GM18520 (cell line): Measurements from ENCODE around the gene BTBD16.

Source experiments
- ATAC-seq: cut with Tn5 transposase; IDR thresholded peaks from one replicate; pipeline ENCODE4 v1.9.1; 2021; ENCODE audit not compliant: unreplicated experiment

BTBD16 gene

GRCh38 chr10:122292376-122292775 is 21.3 kb downstream of the BTBD16 start:
- no peak for ATAC-seq

- ATAC-seq, result no peak
Observed at GRCh38 chr10:122293156-122293960, 22.3 kb downstream of the BTBD16 start.

GRCh38 chr10:122293961-122294380 is 22.9 kb downstream of the BTBD16 start:
- no peak for ATAC-seq

GRCh38 chr10:122294511-122295450 is 23.7 kb downstream of the BTBD16 start:
- ATAC-seq, result no peak

GRCh38 chr10:122295451-122295809 is 24.3 kb downstream of the BTBD16 start:
- no peak for ATAC-seq

GRCh38 chr10:122296363-122297120 is 25.4 kb downstream of the BTBD16 start:
- ATAC-seq, result no peak

- ATAC-seq, result no peak
Observed at GRCh38 chr10:122297583-122297982, 26.5 kb downstream of the BTBD16 start.

- ATAC-seq, result no peak
Observed at GRCh38 chr10:122298206-122298597, 27.1 kb downstream of the BTBD16 start.

GRCh38 chr10:122298598-122299301 is 27.7 kb downstream of the BTBD16 start:
- no peak for ATAC-seq

- ATAC-seq, result no peak
Observed at GRCh38 chr10:122299423-122300075, 28.5 kb downstream of the BTBD16 start.

- no peak for ATAC-seq
Observed at GRCh38 chr10:122301055-122301810, 30.1 kb downstream of the BTBD16 start.

- no peak for ATAC-seq
Observed at GRCh38 chr10:122301811-122302115, 30.7 kb downstream of the BTBD16 start.

GRCh38 chr10:122302315-122302714 is 31.2 kb downstream of the BTBD16 start:
- no peak for ATAC-seq

- ATAC-seq, result no peak
Observed at GRCh38 chr10:122303271-122304053, 32.4 kb downstream of the BTBD16 start.

- ATAC-seq, result no peak
Observed at GRCh38 chr10:122304054-122304579, 33.0 kb downstream of the BTBD16 start.

- no peak for ATAC-seq
Observed at GRCh38 chr10:122306282-122306681, 35.2 kb downstream of the BTBD16 start.

- no peak for ATAC-seq
Observed at GRCh38 chr10:122306744-122307143, 35.6 kb downstream of the BTBD16 start.

- no peak for ATAC-seq
Observed at GRCh38 chr10:122307669-122308416, 36.7 kb downstream of the BTBD16 start.
